ENCODE results near the gene PRDM5.

PRDM5 gene

DNA sequence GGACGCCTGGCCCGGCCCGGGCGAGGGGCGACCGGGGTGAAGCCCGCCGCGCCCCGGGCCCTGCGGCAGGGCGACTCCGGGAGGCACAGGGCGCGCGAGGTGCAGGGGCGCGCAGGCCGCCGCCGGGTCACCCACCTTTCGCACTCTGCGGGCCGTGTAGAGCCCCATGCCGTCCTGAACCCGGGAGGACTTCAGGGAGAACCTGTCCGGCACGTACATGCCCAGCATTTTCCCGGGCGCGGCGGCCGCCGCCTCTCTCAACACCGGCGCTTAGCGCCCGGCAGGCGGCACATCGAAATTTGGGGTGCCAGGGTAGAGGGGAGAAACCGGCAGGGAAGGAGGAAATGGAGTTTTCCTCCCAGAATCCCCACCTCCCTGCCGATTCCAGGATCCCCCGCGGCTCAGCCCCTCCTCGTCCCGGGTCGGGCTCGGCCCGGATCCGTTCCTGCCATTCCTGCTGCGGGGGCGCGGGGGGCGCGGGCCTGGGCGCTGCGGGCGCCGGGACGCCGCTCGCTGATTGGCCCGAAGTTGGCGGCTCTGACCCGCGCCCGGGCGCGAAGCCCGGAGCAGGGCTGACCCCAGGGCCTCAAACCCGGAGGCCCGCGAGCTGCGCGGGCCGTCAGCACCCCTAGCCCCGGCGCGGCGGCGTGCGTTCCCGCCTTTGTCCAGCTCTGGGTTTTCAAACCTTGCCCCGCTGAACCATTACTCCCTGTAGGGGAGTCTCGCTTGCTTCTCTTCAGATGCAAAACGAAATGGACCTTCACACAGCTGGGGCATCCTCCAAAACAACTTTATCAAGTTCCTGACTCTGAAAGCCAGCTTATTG, at the start of gene PRDM5:
TSS of gene PRDM5 (minus strand) at position 346 of the 826 bp plus-strand sequence. CDS start at position 228, 118 bp downstream.
- peak; percentile 50 for DNase-seq

- DNase-seq: no peak
Observed at GRCh38 chr4:120971884-120972283, 49.4 kb upstream of the PRDM5 start.

DNA sequence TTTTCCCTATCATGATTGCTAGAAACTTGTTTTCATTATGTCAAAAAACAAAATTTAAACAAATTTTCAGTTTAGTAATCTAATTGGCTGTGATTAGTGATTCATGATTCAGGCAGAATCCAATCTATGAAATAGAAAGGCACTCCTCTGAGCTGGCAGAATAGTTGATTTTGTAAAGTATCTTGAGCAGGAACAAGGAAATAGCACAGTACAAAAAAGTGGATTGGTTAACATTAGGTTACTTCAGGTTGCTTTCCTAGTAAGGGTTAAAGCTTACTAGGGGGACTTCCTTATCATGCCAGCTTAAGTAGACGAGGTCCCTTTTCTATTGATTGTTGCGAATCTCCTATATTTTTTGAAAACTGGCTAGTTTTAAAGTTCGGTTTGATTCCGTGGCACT, 43.4 kb upstream of the PRDM5 start:
- DNase-seq: no peak

DNA sequence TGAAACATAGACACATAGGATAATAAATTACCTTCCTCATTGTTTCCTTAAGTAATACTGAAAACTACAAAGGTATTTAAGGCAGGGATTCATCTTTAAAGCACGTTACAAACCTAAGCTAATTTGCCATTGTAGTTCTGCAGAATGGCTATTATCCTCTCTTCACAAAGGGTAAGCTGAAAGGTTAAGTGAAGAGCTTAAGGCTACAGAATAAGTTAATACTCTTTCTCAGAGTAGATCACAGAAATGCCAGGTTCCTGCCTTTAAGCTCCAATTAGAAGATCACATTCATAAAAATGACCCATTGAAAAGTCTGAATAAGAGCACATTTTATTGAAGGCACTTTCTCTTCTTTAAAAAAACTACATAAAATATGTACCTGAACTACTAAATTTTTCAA, 42.1 kb upstream of the PRDM5 start:
- DNase-seq: no peak

DNA sequence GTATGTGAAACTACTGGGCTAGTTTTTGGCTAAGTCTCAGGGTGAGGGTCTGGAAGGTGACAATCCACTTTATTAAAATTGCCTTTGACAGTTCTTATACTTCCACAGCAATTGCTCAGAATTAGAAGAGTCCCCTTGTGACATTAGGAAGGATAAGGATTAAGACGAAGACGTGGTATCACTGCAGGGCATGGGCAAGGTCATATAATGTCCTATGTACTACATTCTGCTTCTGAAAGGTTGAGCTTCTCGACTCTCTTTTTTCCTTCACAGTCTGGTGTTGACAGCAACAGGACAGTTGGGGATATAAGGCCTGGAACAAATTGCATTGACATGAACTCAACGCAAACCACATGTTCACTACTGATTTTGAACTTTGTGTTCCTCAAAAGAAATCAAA, 40.9 kb upstream of the PRDM5 start:
- no peak for DNase-seq

- DNase-seq: no peak
Observed at GRCh38 chr4:120960656-120961267, 38.2 kb upstream of the PRDM5 start.

GRCh38 chr4:120948382-120948781, 25.9 kb upstream of the PRDM5 start:
- DNase-seq: no peak

DNA sequence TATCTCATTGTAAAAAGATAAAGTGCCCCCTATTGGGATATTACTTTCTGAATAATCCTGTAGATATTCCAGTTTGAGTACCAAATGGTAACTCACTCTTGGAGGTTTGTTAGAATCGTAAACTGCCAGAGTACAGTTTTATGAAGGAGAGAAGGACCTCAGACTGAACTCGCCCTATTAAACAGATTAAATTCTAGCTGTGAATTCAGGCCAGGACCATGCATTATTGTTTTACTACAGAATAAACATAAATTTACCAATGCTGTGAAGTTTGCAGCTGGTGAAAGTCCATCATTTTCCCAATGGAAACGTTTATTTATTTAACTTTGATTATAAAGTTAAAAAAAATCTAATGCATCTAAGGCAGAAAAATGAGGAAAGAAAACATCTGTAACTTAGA, 20.2 kb upstream of the PRDM5 start:
- no peak for DNase-seq

- no peak for DNase-seq
Observed at GRCh38 chr4:120940547-120940946, 18.0 kb upstream of the PRDM5 start.

- no peak for DNase-seq
Observed at GRCh38 chr4:120939693-120940092, 17.2 kb upstream of the PRDM5 start.

DNA sequence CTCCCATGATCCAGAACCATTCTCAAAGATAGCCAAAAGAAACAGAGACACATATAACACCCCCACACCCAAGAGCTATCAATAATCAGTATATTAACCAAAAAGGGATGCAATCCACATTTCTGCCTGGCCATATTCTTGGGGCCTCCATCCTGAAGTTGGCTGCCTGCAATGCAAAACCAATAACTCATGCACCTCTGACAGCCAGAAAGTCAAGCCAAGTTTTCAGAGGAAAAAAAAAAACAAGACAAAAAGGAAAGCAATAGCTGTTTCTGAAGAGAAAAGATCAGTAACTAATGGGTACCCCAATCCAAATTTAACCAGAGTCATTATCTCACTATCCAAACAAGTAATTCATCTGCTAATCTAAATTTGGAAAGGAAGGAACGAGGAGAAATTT, 7.3 kb upstream of the PRDM5 start:
- no peak for DNase-seq

GRCh38 chr4:120927801-120928409, 5.4 kb upstream of the PRDM5 start:
- no peak for DNase-seq

DNA sequence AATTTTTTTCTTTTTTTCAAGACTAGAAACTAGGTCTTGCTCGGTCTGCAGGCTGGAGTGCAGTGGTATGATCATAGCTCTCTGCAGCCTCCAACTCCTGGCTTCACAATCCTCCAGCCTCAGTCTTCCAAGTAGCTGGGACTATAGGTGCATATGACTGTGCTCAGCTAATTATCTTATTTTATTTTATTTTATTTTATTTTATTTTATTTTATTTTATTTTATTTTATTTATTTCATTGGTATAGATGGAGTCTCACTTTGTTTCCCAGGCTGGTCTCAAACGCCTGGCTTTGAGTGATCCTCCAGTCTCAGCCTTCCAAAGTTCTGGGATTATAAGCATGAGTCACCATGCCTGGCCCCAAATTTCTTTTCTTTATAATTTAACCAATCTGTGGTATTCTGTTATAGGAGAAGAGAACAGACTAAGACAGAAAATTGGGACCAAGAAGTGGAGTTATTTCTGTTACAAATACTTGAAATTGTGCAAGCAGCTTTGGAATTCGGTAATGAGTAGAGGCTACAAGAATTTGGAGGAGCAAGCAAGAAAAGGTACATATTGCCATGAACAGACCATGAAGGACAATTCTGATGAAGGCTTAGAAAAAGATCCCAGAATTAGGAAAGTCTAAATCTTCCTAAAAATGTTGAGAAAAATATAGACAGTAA, 4.0 kb upstream of the PRDM5 start:
- DNase-seq: no peak

- no peak for DNase-seq
Observed at GRCh38 chr4:120924931-120925330, 2.4 kb upstream of the PRDM5 start.

GRCh38 chr4:120923207-120923522, 639 bp upstream of the PRDM5 start:
- no peak for DNase-seq

- peak; percentile 57 for DNase-seq
Observed at GRCh38 chr4:120921456-120922380, 808 bp downstream of the PRDM5 start.

DNA sequence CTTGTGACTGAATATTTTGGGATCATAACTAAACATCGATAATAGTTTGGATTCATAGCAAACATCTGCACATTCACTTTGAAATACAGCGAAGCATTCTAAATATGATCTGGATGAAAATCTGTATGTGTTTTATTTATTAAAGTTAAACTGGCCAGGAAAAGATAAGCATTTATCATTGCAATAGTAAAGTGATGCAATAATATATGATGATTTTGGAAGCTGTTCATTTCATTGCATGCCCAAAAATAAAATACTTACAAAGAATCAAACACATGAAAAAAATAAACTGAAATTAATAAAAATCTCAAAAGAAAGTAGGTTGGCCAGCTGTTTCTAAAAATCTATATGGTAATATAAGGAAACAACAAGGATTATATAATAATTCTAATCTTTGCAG, 1.9 kb downstream of the PRDM5 start:
- DNase-seq: no peak

DNA sequence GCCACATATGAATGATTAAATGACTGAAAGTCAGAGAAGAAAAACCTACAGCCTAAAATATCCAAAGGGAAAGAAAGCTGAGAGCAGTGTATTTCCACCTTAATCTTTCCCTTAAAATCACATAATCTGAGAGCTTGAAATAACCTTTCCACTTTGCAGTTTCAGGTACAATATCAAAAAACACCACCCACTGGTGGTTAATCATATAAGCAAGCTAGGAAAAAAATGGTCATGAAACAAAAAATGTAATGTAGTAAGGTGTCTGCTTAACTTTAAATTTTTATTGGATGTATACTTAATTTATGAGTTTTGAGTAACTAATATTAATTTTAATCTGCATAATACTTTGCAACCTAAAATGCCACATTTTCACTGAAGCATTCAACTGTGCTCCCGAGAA, 3.2 kb downstream of the PRDM5 start:
- peak; percentile 10 for DNase-seq

DNA sequence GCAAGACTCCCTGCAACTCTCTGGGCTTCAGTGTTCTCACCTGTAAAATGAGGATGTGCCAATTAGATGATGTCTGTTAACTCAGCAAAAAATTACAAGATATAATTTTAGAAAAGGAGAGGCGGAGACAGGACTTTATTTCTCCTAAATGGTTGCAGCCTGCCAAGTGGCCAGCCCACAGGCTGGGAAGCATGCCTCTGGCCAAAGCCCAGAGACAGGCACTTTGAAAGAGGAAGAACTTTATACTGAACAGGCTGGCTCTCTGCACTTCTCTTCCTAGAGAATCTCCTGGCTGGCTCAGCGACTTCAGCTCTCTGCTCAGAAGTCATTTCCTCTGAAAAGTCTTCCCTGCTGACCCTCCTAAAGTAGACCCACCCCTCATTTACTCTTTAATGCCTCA, 3.7 kb downstream of the PRDM5 start:
- no peak for DNase-seq

- no peak for DNase-seq
Observed at GRCh38 chr4:120918092-120918491, 4.4 kb downstream of the PRDM5 start.

GRCh38 chr4:120916937-120917336, 5.6 kb downstream of the PRDM5 start:
- no peak for DNase-seq

GRCh38 chr4:120915336-120915735, 7.2 kb downstream of the PRDM5 start:
- DNase-seq: no peak

DNA sequence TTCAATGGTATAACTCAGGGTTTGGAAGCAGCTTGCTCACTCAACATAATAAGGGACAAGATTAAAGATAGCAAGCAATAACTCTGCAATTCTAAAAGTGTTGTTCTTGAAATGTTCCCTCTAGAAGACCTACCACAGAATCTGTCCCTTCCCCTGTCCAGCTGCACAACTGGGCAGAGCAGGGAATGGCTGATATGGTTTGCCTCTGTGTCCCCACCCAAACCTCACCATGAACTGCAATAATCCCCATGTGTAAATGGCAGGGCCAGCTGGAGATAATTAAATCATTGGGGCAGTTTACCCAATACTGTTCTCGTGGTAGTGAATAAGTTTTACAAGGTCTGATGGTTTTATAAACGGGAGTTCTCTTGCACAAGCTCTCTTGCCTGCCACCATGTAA, 19.1 kb downstream of the PRDM5 start:
- no peak for DNase-seq
